ENCODE results near the gene HARS1. TPM values are rescaled to one million over a fixed set of nuclear protein-coding genes. Genes with fewer than 3 reads are reported as not detected.
A peak's percentile ranks its signal among the peaks of the same experiment; 100 is the strongest.

The HARS1 gene
- total and polyA plus RNA-seq, 4 experiments from 2014 or later, result 60.7 to 72.9 (median 67.1) TPM

DNA sequence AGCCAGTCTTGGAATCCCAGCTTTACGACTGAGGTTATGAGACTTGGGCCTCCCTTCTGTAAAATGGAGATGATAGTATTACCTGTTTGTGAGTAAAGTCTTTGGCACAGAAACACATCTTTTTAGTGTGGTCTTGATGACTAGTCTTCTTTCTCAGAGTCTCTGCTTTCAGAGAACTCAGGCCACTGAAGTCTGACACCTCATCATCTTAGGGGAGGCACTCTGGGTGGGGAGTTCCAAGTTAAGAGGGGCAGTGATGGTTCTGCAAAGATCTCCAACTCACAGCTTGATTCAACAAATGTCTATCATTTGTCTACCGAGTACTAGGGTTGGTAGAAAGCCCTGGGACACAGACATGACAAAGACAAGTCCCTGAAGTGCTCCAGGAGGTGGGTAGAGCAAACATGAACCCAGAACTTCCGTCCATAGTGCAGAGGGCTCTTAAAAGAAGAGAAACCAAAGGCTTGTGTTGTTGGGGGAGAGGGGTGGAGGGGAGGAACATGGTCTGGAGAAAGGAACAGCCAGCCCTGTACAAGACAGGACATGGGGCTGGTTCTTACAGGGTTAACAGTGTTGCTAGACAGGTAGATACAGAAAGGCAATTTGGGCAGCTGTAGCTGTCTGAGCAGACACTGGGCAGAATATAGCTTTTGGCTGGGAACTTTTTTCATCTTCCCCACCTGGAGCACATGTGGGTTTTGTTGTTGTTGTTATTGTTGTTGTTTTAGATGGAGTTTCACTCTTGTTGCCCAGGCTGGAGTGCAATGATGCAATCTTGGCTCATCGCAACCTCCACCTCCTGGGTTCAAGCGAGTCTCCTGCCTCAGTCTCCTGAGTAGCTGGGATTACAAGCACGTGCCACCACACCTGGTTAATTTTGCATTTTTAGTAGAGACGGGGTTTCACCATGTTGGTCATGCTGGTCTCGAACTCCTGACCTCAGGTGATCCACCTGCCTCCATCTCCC is 55.6 kb downstream of the HARS1 start:
- Histone ChIP-seq H3K9me3 (ENCODE audit: control insufficient read depth in 1 of 2, low read length in 2 of 2) (no peaks in the 10 kb centered on the region), H3K36me3 (ENCODE audit: insufficient read depth, low read length) (no peaks in the 10 kb centered on the region), H3K27ac (ENCODE audit: low read depth, low read length) (no peak overlapping the region), H3K4me3 (ENCODE audit: low read length in 2 of 2) (no peak overlapping the region), H3K27me3 (ENCODE audit: insufficient read depth, low read length) (no peaks in the 10 kb centered on the region), H3K4me1 (ENCODE audit: insufficient read depth, low read length) (peaks cover 29% of the 10 kb centered on the region)
- H3K36me3 Mint-ChIP-seq, result peaks cover 0 to 3% of the 10 kb centered on the region in 2 donors
- H3K4me3 Mint-ChIP-seq, result peak overlapping the region in 1 of 8 donors; percentile 32
- H3K27me3 Mint-ChIP-seq, result no peaks in the 10 kb centered on the region
- peaks cover 21 to 50% (median 36%) of the 10 kb centered on the region in 4 donors for H3K4me1 Mint-ChIP-seq
- DNase-seq, result no peak
- intact Hi-C loops (cut with micrococcal nuclease), result loop anchor here (1.0 to 5.0 kb wide), 2 partner anchors 262 to 788 kb away; no protein-coding TSS in a partner anchor
- H3K27ac Mint-ChIP-seq, result peak overlapping the region in 4 of 7 donors; percentile 15 to 74 (median 50)
- H3K9me3 Mint-ChIP-seq, result peaks cover 0 to 1% (median 0%) of the 10 kb centered on the region in 8 donors
- ChIA-PET CTCF (ENCODE audit: partially characterized antibody) (interaction anchor here (0.7 to 4.7 kb wide), 14 partner anchors 12 to 284 kb away, joined by 3 to 49 read pairs (median 3); partner anchors contain the start of genes EIF4EBP3, IK and NDUFA2), POLR2A (ENCODE audit: partially characterized antibody) (interaction anchor here (0.8 to 1.7 kb wide), 8 partner anchors 12 to 90 kb away, joined by 3 to 13 read pairs (median 4); partner anchors contain the start of genes APBB3, EIF4EBP3, HARS1 and HARS2)

DNA sequence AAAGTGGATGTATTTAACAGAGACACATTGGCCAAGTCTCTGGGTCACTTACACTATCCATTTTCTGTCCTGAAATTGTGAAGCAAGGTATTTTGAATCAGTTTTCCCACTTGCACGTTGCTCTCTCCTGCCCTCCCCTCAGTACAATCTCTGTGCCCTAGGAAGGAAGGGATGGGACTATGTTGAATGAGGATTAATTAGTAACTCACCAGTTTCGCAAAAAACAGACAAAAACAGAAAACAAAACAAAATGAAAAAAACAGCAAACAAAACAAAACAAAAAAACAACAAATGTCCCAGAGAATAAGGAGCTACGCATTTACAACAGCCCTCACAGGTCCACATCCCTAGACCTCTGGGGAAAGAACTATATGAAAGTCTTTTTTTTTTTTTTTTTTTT is 57.1 kb downstream of the HARS1 start:
- H3K36me3 Mint-ChIP-seq, result no peaks in the 10 kb centered on the region
- no peak for DNase-seq
- Histone ChIP-seq H3K9me3 (ENCODE audit: control insufficient read depth in 1 of 2, low read length in 2 of 2) (no peaks in the 10 kb centered on the region), H3K4me3 (ENCODE audit: low read length in 2 of 2) (no peak overlapping the region), H3K36me3 (ENCODE audit: insufficient read depth, low read length) (no peaks in the 10 kb centered on the region), H3K4me1 (ENCODE audit: insufficient read depth, low read length) (peaks cover 20% of the 10 kb centered on the region), H3K27ac (ENCODE audit: low read depth, low read length) (no peak overlapping the region), H3K27me3 (ENCODE audit: insufficient read depth, low read length) (no peaks in the 10 kb centered on the region)
- intact Hi-C loops (cut with micrococcal nuclease), result no loop called here
- peak overlapping the region in 5 of 8 donors; percentile 1 to 52 (median 21) for H3K4me3 Mint-ChIP-seq
- CTCF ChIA-PET (ENCODE audit: partially characterized antibody), result interaction anchor here (0.7 to 4.7 kb wide), 14 partner anchors 9 to 261 kb away, joined by 3 to 49 read pairs (median 4); partner anchors contain the start of genes EIF4EBP3, IK and NDUFA2
- H3K27me3 Mint-ChIP-seq, result no peaks in the 10 kb centered on the region
- POLR2A ChIA-PET (ENCODE audit: partially characterized antibody), result interaction anchor here (1.2 to 1.7 kb wide), 3 partner anchors 57 to 87 kb away, joined by 4 to 10 read pairs (median 5); partner anchors contain the start of genes EIF4EBP3, HARS1 and HARS2
- H3K4me1 Mint-ChIP-seq, result peaks cover 16 to 39% (median 27%) of the 10 kb centered on the region in 4 donors
- H3K27ac Mint-ChIP-seq, result peak overlapping the region in 1 of 7 donors; percentile 68
- peaks cover 0 to 1% (median 0%) of the 10 kb centered on the region in 8 donors for H3K9me3 Mint-ChIP-seq

DNA sequence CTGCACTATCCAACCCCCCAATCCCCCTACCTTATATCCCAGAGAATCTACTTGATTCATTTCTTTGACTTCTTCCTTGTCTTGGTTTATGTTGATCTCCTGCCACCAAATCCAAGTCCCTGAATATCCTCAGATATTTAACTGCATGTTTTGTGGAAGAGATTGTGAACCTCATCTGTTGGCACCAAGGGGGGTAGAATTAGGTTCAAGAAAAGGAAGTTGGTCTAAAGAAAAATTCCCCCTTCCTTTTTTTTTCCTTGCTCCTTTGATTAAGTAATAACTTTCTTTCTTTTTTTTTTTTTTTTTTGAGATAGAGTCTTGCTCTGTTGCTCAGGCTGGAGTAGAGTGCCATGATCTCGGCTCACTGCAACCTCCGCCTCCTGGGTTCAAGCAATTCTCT is 57.7 kb downstream of the HARS1 start:
- H3K36me3 Mint-ChIP-seq, result no peaks in the 10 kb centered on the region
- H3K9me3 Mint-ChIP-seq, result peaks cover 0 to 1% (median 0%) of the 10 kb centered on the region in 8 donors
- Histone ChIP-seq H3K36me3 (ENCODE audit: insufficient read depth, low read length) (no peaks in the 10 kb centered on the region), H3K27me3 (ENCODE audit: insufficient read depth, low read length) (no peaks in the 10 kb centered on the region), H3K9me3 (ENCODE audit: control insufficient read depth in 1 of 2, low read length in 2 of 2) (no peaks in the 10 kb centered on the region), H3K27ac (ENCODE audit: low read depth, low read length) (no peak overlapping the region), H3K4me3 (ENCODE audit: low read length in 2 of 2) (peak overlapping the region in 1 of 2 donors; percentile 73), H3K4me1 (ENCODE audit: insufficient read depth, low read length) (peaks cover 14% of the 10 kb centered on the region)
- H3K4me1 Mint-ChIP-seq, result peaks cover 12 to 33% (median 22%) of the 10 kb centered on the region in 4 donors
- no peaks in the 10 kb centered on the region for H3K27me3 Mint-ChIP-seq
- peak overlapping the region; percentile 90 to 96 (median 90) for H3K4me3 Mint-ChIP-seq
- POLR2A ChIA-PET (ENCODE audit: partially characterized antibody), result interaction anchor here (2.0 to 2.9 kb wide), 8 partner anchors 9 to 232 kb away, joined by 7 to 27 read pairs (median 17); partner anchors contain the start of genes ANKHD1, APBB3, EIF4EBP3 and HARS1
- no peak for DNase-seq
- peak overlapping the region in 4 of 7 donors; percentile 8 to 93 (median 86) for H3K27ac Mint-ChIP-seq
- CTCF ChIA-PET (ENCODE audit: partially characterized antibody), result interaction anchor here (1.0 to 4.7 kb wide), 8 partner anchors 9 to 261 kb away, joined by 3 to 49 read pairs (median 6); partner anchors contain the start of genes EIF4EBP3, IK and NDUFA2
- intact Hi-C loops (cut with micrococcal nuclease), result loop anchor here (2.0 kb wide), 1 partner anchor 13 kb away; the partner anchor contains the start of genes IK and NDUFA2

DNA sequence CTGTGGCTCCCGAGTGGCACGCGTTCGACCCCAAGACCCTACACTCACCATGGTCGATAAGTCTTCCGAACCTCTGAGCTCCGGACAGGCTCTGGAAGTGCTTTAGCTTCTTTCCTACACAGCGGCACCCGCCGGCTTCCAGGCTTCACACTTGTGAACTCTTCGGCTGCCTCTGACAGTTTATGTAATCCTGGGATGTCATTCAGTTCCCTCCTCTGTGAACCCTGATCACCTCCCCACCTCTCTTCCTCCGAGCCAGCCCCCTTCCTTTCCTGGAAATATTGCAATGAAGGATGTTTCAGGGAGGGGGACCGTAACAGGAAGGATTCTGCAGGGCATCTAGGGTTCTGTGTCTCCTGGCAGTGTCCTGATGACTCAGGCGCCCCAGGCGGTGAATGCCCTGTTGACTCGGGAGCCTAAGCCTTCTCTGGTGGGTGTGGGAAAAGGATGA is 58.1 kb downstream of the HARS1 start, which contains the start of gene CD14:
Gene CD14 (minus strand): TSS at position 155 of the 451 bp plus-strand sequence. CDS start 104 bp downstream, at position 51.
- Histone ChIP-seq H3K4me3 (ENCODE audit: low read length in 2 of 2) (peak within 1 kb of the TSS; percentile 61 to 73), H3K9me3 (ENCODE audit: control insufficient read depth in 1 of 2, low read length in 2 of 2) (no peaks in the 10 kb centered on the region), H3K36me3 (ENCODE audit: insufficient read depth, low read length) (no peaks in the 10 kb centered on the region), H3K27me3 (ENCODE audit: insufficient read depth, low read length) (no peaks in the 10 kb centered on the region), H3K4me1 (ENCODE audit: insufficient read depth, low read length) (peaks cover 13% of the 10 kb centered on the region), H3K27ac (ENCODE audit: low read depth, low read length) (peak within 1 kb of the TSS; percentile 41)
- intact Hi-C loops (cut with micrococcal nuclease), result loop anchor here (2.0 kb wide), 1 partner anchor 14 kb away; the partner anchor contains the start of genes IK and NDUFA2
- peaks cover 10 to 30% (median 20%) of the 10 kb centered on the region in 4 donors for H3K4me1 Mint-ChIP-seq
- POLR2A ChIA-PET (ENCODE audit: partially characterized antibody), result interaction anchor here (1.0 to 2.9 kb wide), 10 partner anchors 9 to 231 kb away, joined by 4 to 27 read pairs (median 14); partner anchors contain the start of genes ANKHD1, APBB3, EIF4EBP3 and HARS1
- CTCF ChIA-PET (ENCODE audit: partially characterized antibody), result interaction anchor here (0.9 to 4.7 kb wide), 9 partner anchors 9 to 269 kb away, joined by 3 to 49 read pairs (median 4); partner anchors contain the start of genes EIF4EBP3, IK and NDUFA2
- H3K4me3 Mint-ChIP-seq, result peak within 1 kb of the TSS; percentile 90 to 96 (median 90)
- peak within 1 kb of the TSS; percentile 76 to 93 (median 89) for H3K27ac Mint-ChIP-seq
- no peaks in the 10 kb centered on the region for H3K36me3 Mint-ChIP-seq
- peak in 2 of 5 donors; percentile 13 to 33 for DNase-seq
- H3K27me3 Mint-ChIP-seq, result peaks cover 0 to 1% of the 10 kb centered on the region in 2 donors
- peaks cover 0 to 4% (median under 1%) of the 10 kb centered on the region in 8 donors for H3K9me3 Mint-ChIP-seq

DNA sequence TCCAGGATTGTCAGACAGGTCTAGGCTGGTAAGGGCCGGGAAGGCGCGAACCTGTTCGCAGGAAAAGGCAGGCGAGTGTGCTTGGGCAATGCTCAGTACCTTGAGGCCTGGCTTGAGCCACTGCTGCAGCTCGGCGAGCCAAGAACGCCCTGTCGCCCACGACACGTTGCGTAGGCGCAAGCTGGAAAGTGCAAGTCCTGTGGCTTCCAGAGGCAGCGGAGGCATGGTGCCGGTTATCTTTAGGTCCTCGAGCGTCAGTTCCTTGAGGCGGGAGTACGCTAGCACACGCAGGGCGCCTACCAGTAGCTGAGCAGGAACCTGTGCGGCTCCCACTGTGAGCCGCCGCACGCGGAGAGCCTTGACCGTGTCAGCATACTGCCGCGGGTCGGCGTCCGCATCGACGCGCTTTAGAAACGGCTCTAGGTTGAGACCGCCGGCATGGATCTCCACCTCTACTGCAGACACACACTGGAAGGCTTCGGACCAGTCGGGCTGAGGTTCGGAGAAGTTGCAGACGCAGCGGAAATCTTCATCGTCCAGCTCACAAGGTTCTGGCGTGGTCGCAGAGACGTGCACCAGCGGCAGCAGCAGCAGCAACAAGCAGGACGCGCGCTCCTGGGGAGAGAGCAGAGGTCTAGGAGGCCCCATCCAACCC is 58.7 kb downstream of the HARS1 start:
- H3K4me1 ChIP-seq (ENCODE audit: insufficient read depth, low read length), result peaks cover 13% of the 10 kb centered on the region
- H3K4me1 Mint-ChIP-seq, result peaks cover 10 to 30% (median 20%) of the 10 kb centered on the region in 4 donors
- H3K27ac ChIP-seq (ENCODE audit: low read depth, low read length), result peak overlapping the region; percentile 41
- H3K27ac Mint-ChIP-seq, result peak overlapping the region; percentile 68 to 93 (median 89)
- H3K27me3 Mint-ChIP-seq, result peaks cover 0 to 2% of the 10 kb centered on the region in 2 donors
- H3K9me3 ChIP-seq (ENCODE audit: control insufficient read depth in 1 of 2, low read length in 2 of 2), result no peaks in the 10 kb centered on the region
- no peaks in the 10 kb centered on the region for H3K36me3 Mint-ChIP-seq
- H3K36me3 ChIP-seq (ENCODE audit: insufficient read depth, low read length), result no peaks in the 10 kb centered on the region
- H3K4me3 ChIP-seq (ENCODE audit: low read length in 2 of 2), result peak overlapping the region; percentile 61 to 73
- peaks cover 0 to 6% (median 2%) of the 10 kb centered on the region in 8 donors for H3K9me3 Mint-ChIP-seq
- no peaks in the 10 kb centered on the region for H3K27me3 ChIP-seq (ENCODE audit: insufficient read depth, low read length)
- peak overlapping the region; percentile 90 to 96 (median 90) for H3K4me3 Mint-ChIP-seq
- POLR2A ChIA-PET (ENCODE audit: partially characterized antibody), result interaction anchor here (1.0 to 2.9 kb wide), 11 partner anchors 10 to 231 kb away, joined by 4 to 27 read pairs (median 11); partner anchors contain the start of genes ANKHD1, APBB3, EIF4EBP3 and HARS1
- CTCF ChIA-PET (ENCODE audit: partially characterized antibody), result interaction anchor here (0.9 to 4.7 kb wide), 9 partner anchors 10 to 269 kb away, joined by 3 to 49 read pairs (median 4); partner anchors contain the start of genes EIF4EBP3, IK and NDUFA2
- DNase-seq, result peak; percentile 50 to 66 (median 55)
- intact Hi-C loops (cut with micrococcal nuclease), result loop anchor here (2.0 kb wide), 1 partner anchor 14 kb away; the partner anchor contains the start of genes IK and NDUFA2
